ENCODE measurements around the gene LIN7C. TPM values are rescaled to one million over a fixed set of nuclear protein-coding genes. Genes with fewer than 3 reads are reported as not detected.
A peak's percentile ranks its signal among the peaks of the same experiment; 100 is the strongest.

Gene LIN7C
- total and polyA plus RNA-seq, 9 of the 15 experiments (the other 6 are each of a cell fraction or from before 2014, with no cell fraction given) = 10.8 to 52.7 (median 21.5) TPM

DNA sequence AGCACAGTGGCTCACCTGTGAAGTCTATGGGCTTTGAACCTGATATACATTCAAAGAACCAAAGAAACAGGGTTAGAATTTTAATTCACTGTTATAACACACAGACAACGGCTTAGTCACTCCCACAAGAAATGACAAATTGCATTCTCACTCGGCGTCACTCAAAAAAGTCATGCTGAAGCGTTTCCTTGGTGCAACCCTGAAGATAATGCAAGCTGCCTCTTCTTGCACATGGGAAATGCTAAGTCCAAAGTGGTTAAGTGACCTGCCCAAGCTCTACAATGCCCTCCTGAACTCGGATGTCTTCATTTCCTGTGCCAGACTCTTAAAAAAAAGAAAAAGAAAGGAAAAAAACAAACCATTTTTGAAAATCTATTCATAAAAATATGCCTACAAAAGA, 44.0 kb downstream of the LIN7C start:
- Histone ChIP-seq H4K20me1 (replicated peaks; ENCODE audit: control insufficient read depth, insufficient read depth, low read length) (no peaks in the 10 kb centered on the region), H3K27ac (ENCODE audit: extremely low read depth, low read depth, low read length) (peak overlapping the region; percentile 11; the same call in 1 of the 3 replicates), H3K27me3 (ENCODE audit: control insufficient read depth in 2 of 2, insufficient read depth in 2 of 2, low read length in 2 of 2) (no peaks in the 10 kb centered on the region), H3K9me1 (ENCODE audit: control insufficient read depth, insufficient read depth, low read length) (no peaks in the 10 kb centered on the region), H3K9me3 (replicated peaks; ENCODE audit: control insufficient read depth, insufficient read depth, low read depth, low read length) (no peaks in the 10 kb centered on the region), H3K9ac (ENCODE audit: insufficient read depth in 1 of 2, low read depth in 2 of 2, low read length in 2 of 2) (peak overlapping the region in 1 of 2 experiments; percentile 26; a peak in 1 of 4 replicates), H2AFZ (ENCODE audit: low read depth, low read length) (peak overlapping the region; percentile 75), H3K79me2 (ENCODE audit: control insufficient read depth, insufficient read depth, low read length) (peaks cover 23% of the 10 kb centered on the region), H3K4me1 (replicated peaks in 1 of 2; ENCODE audit: control insufficient read depth in 2 of 2, insufficient read depth in 2 of 2, low read length in 2 of 2) (peaks cover 0 to 18% of the 10 kb centered on the region in 2 experiments; a peak in 2 of 5 replicates), H3K36me3 (ENCODE audit: control insufficient read depth, insufficient read depth, low read length) (no peaks in the 10 kb centered on the region), H3K4me2 (ENCODE audit: insufficient read depth, low read length) (peak overlapping the region; percentile 6; the same call in 1 of the 2 replicates), H3K4me3 (no peak overlapping the region)
- POLR2A ChIA-PET = interaction anchor here (0.7 to 0.9 kb wide), 3 partner anchors 9 to 42 kb away, joined by 3 read pairs; partner anchors contain the start of gene LGR4
- FAIRE-seq = peak; percentile 67
- no TSS peak for BruUV-seq (replicated peaks)
- intact Hi-C loops (cut with micrococcal nuclease) = no loop called here
- in situ Hi-C loops (cut with MboI) = no loop called here
- DNase-seq (ENCODE audit: extremely low read depth in 1 of 4, low spot score in 3 of 4) = peak in 2 of 4 experiments; percentile 30 to 59
- WGBS (ENCODE audit: insufficient coverage, low coverage, missing lambda C conversion rate) = 5% methylated on average over 5 of the region's 5 CpGs
- CTCF ChIA-PET (ENCODE audit: low intra/inter-chr PET ratio) = no interaction called here
- peak; percentile 78 for ATAC-seq
- TF ChIP-seq C11orf30 (IDR thresholded peaks at IDR 0.05; ENCODE audit: low read depth) (peak; percentile 18; the same call in 1 of the 2 replicates), ZNF445 (CRISPR knock-in tag; IDR thresholded peaks at IDR 0.05; ENCODE audit: low read depth) (no peak), SIN3A (IDR thresholded peaks at IDR 0.05; ENCODE audit: borderline replicate concordance in 2 of 2, control insufficient read depth in 1 of 2, low read depth in 2 of 2, low read length in 2 of 2) (no peak), NFIC (IDR thresholded peaks at IDR 0.05) (no peak), ZNF778 (CRISPR knock-in tag; IDR thresholded peaks at IDR 0.05) (no peak), HDAC8 (tag; IDR thresholded peaks at IDR 0.05) (no peak), FOSL1 (tag; conservative IDR thresholded peaks at IDR 0.05) (0 out of 2 replicates have a peak, but pooled peaks have one; percentile 16), STAT5A (IDR thresholded peaks at IDR 0.05; ENCODE audit: borderline replicate concordance, low read length) (no peak), CREM (IDR thresholded peaks at IDR 0.05; ENCODE audit: low read depth) (peak; percentile 23; the same call in 1 of the 2 replicates), MNT (conservative IDR thresholded peaks at IDR 0.05) (no peak), ZNF24 (IDR thresholded peaks at IDR 0.05) (no peak)
- TF ChIP-seq, protein P1, sequence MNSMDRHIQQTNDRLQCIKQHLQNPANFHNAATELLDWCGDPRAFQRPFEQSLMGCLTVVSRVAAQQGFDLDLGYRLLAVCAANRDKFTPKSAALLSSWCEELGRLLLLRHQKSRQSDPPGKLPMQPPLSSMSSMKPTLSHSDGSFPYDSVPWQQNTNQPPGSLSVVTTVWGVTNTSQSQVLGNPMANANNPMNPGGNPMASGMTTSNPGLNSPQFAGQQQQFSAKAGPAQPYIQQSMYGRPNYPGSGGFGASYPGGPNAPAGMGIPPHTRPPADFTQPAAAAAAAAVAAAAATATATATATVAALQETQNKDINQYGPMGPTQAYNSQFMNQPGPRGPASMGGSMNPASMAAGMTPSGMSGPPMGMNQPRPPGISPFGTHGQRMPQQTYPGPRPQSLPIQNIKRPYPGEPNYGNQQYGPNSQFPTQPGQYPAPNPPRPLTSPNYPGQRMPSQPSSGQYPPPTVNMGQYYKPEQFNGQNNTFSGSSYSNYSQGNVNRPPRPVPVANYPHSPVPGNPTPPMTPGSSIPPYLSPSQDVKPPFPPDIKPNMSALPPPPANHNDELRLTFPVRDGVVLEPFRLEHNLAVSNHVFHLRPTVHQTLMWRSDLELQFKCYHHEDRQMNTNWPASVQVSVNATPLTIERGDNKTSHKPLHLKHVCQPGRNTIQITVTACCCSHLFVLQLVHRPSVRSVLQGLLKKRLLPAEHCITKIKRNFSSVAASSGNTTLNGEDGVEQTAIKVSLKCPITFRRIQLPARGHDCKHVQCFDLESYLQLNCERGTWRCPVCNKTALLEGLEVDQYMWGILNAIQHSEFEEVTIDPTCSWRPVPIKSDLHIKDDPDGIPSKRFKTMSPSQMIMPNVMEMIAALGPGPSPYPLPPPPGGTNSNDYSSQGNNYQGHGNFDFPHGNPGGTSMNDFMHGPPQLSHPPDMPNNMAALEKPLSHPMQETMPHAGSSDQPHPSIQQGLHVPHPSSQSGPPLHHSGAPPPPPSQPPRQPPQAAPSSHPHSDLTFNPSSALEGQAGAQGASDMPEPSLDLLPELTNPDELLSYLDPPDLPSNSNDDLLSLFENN (IDR thresholded peaks at IDR 0.05; ENCODE audit: low read depth in 2 of 2, low read length in 2 of 2) = no peak
- TF ChIP-seq, protein P2, sequence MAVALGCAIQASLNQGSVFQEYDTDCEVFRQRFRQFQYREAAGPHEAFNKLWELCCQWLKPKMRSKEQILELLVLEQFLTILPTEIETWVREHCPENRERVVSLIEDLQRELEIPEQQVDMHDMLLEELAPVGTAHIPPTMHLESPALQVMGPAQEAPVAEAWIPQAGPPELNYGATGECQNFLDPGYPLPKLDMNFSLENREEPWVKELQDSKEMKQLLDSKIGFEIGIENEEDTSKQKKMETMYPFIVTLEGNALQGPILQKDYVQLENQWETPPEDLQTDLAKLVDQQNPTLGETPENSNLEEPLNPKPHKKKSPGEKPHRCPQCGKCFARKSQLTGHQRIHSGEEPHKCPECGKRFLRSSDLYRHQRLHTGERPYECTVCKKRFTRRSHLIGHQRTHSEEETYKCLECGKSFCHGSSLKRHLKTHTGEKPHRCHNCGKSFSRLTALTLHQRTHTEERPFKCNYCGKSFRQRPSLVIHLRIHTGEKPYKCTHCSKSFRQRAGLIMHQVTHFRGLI (CRISPR knock-in tag; IDR thresholded peaks at IDR 0.05) = no peak
